Tibial artery (tissue), 4 donors: ENCODE results near the gene GIPC2.

ENCODE experiments used
- DNase-seq, 2 donors: peaks; one replicate each; pipeline ENCODE4 v3.0.0-alpha.2; 2019
- H3K27ac ChIP-seq, 2 donors: fragments of 200-600 bp; sonication (generic) in 1 of 2; 1 replicate in 1 of 2; 2 replicates in 1 of 2; pipeline ENCODE4 v1.5.1; 2018 to 2019; ENCODE audit warnings: mild to moderate bottlenecking in 1 of 2
- H3K27me3 ChIP-seq, 2 donors: fragments of 200-600 bp; sonication (generic) in 1 of 2; one replicate each; pipeline versions ENCODE4 v1.5.1 to v1.6.0; 2016 to 2019
- H3K36me3 ChIP-seq, 3 donors: fragments of 200-600 bp; sonication (generic) in 2 of 3; one replicate each; pipeline ENCODE4 v1.5.1; 2016 to 2019; ENCODE audit warnings: mild to moderate bottlenecking in 2 of 3
- H3K4me1 ChIP-seq, 4 donors: fragments of 200-600 bp; sonication (generic) in 2 of 4; 1 replicate in 3 of 4; 2 replicates in 1 of 4; pipeline ENCODE4 v1.5.1; 2016 to 2019
- H3K4me3 ChIP-seq, 2 donors: fragments of 200-600 bp; sonication (generic) in 1 of 2; 1 replicate in 1 of 2; 2 replicates in 1 of 2; pipeline ENCODE4 v1.5.1; 2018 to 2019; ENCODE audit warnings: mild to moderate bottlenecking in 2 of 2
- H3K9me3 ChIP-seq, 3 donors: fragments of 200-600 bp; sonication (generic) in 1 of 3; one replicate each; pipeline ENCODE4 v1.5.1; 2016 to 2019
- CTCF ChIP-seq, 2 experiments: fragments of 200-600 bp in 1 of 2; fragments of 450-650 bp in 1 of 2; IDR thresholded peaks; one replicate each; pipeline ENCODE4 v1.5.1; 2017 to 2019; ENCODE audit warnings: antibody characterized with exemption in 2 of 2, mild to moderate bottlenecking in 1 of 2, moderate library complexity in 1 of 2
- intact Hi-C: fragments of 100-400 bp; cut with DNase I; formaldehyde crosslinking; loops from one replicate; pipeline ENCODE4 v1.15.0; 2023; ENCODE audit warnings: low total_unique reads

GIPC2 gene

GRCh38 chr1:78153092-78153736, 107.4 kb downstream of the GIPC2 start:
- Histone ChIP-seq H3K4me1 (no peaks in the 10 kb centered on the region), H3K9me3 (peaks cover 0 to 3% (median 0%) of the 10 kb centered on the region in 3 donors), H3K27me3 (no peaks in the 10 kb centered on the region), H3K4me3 (no peak overlapping the region), H3K27ac (no peak overlapping the region), H3K36me3 (no peaks in the 10 kb centered on the region)
- no peak for DNase-seq
- intact Hi-C loops = no loop called here
- TF ChIP-seq CTCF (IDR thresholded peaks at IDR 0.05) = no peak

GRCh38 chr1:78155121-78155520, 109.4 kb downstream of the GIPC2 start:
- no peak for DNase-seq
- TF ChIP-seq CTCF (IDR thresholded peaks at IDR 0.05) = no peak
- H3K4me1 ChIP-seq = no peaks in the 10 kb centered on the region
- intact Hi-C loops = no loop called here
- no peak overlapping the region for H3K27ac ChIP-seq
- H3K9me3 ChIP-seq = no peaks in the 10 kb centered on the region
- H3K27me3 ChIP-seq = no peaks in the 10 kb centered on the region
- no peak overlapping the region for H3K4me3 ChIP-seq
- H3K36me3 ChIP-seq = no peaks in the 10 kb centered on the region

GRCh38 chr1:78156805-78157521, 111.2 kb downstream of the GIPC2 start:
- Histone ChIP-seq H3K4me1 (no peaks in the 10 kb centered on the region), H3K4me3 (no peak overlapping the region), H3K9me3 (no peaks in the 10 kb centered on the region), H3K27me3 (no peaks in the 10 kb centered on the region), H3K27ac (no peak overlapping the region), H3K36me3 (no peaks in the 10 kb centered on the region)
- intact Hi-C loops = no loop called here
- DNase-seq = no peak
- no peak for TF ChIP-seq CTCF (IDR thresholded peaks at IDR 0.05)

GRCh38 chr1:78165816-78166215, 120.0 kb downstream of the GIPC2 start:
- no peaks in the 10 kb centered on the region for H3K36me3 ChIP-seq
- no peaks in the 10 kb centered on the region for H3K27me3 ChIP-seq
- intact Hi-C loops = no loop called here
- no peaks in the 10 kb centered on the region for H3K9me3 ChIP-seq
- TF ChIP-seq CTCF (IDR thresholded peaks at IDR 0.05) = no peak
- H3K4me1 ChIP-seq = no peaks in the 10 kb centered on the region
- no peak overlapping the region for H3K27ac ChIP-seq
- H3K4me3 ChIP-seq = no peak overlapping the region
- no peak for DNase-seq

- Histone ChIP-seq H3K27me3 (no peaks in the 10 kb centered on the region), H3K9me3 (no peaks in the 10 kb centered on the region), H3K27ac (no peak overlapping the region), H3K4me3 (no peak overlapping the region), H3K4me1 (no peaks in the 10 kb centered on the region), H3K36me3 (no peaks in the 10 kb centered on the region)
- no peak for DNase-seq
- intact Hi-C loops = no loop called here
- no peak for TF ChIP-seq CTCF (IDR thresholded peaks at IDR 0.05)
Observed at GRCh38 chr1:78168306-78168705, 122.5 kb downstream of the GIPC2 start.
